AG09309 (cell line): Measurements from ENCODE around the gene SDK2.

Experiments used
- DNase-seq: peaks from one replicate; pipeline ENCODE4 v3.0.0-alpha.2; 2010; ENCODE audit warnings: low read depth
- H3K4me3 ChIP-seq: 2 replicates; pipeline ENCODE4 v1.5.1; 2011; ENCODE audit warnings: mild to moderate bottlenecking, low read depth, low read length, moderate library complexity; ENCODE audit not compliant: control insufficient read depth
- CTCF ChIP-seq: IDR thresholded peaks from 2 replicates; pipeline ENCODE4 v1.5.1; 2011; ENCODE audit warnings: mild to moderate bottlenecking, low read depth, low read length, inconsistent platforms; ENCODE audit not compliant: insufficient read depth, control insufficient read depth; ENCODE audit errors: missing control alignments

Gene SDK2

DNA sequence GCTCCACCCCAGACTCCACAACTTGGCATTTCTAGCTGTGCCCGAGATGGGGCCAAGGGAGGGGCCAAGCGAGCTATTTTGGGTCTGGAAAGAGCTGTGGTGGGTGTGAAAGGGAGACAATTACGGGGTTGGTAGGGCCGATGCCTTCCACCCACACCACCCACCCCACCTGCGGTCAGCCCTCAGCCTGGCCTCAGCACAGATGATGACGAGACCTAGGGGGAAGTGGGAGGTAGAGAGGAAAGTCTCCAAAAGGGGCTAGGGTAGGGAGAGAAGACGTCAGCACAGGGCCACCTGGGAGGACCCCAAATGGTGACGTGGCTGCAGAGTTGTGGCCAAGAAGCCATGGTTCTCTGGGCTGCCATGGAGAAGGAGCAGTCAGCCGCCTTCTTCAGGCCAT, 83.1 kb downstream of the SDK2 start:
- no peak for DNase-seq
- H3K4me3 ChIP-seq: no peak overlapping the region
- no peak for TF ChIP-seq CTCF

GRCh38 chr17:73560661-73561060, 83.6 kb downstream of the SDK2 start:
- H3K4me3 ChIP-seq: no peak overlapping the region
- no peak for TF ChIP-seq CTCF
- DNase-seq: no peak

DNA sequence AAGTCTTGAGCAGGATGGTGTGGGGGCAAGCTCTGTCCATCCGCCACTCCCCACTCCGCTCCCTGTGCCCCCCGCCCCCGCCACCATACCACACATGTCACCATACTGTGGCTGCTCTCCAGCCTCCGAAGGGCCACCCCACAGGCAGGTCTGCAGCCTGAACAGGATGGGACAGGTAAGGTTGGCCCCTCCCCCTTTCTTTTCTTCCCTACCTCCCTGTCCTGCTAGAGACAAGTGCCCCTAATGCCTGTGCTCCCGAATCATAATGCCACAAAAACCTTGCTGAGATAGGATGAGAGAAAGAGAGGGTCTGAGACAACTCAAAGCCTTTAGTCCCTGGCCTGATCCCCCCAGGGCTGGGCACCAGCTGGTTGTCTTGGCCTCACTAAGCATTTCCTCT, 84.7 kb downstream of the SDK2 start:
- no peak overlapping the region for H3K4me3 ChIP-seq
- no peak for DNase-seq
- TF ChIP-seq CTCF: no peak

DNA sequence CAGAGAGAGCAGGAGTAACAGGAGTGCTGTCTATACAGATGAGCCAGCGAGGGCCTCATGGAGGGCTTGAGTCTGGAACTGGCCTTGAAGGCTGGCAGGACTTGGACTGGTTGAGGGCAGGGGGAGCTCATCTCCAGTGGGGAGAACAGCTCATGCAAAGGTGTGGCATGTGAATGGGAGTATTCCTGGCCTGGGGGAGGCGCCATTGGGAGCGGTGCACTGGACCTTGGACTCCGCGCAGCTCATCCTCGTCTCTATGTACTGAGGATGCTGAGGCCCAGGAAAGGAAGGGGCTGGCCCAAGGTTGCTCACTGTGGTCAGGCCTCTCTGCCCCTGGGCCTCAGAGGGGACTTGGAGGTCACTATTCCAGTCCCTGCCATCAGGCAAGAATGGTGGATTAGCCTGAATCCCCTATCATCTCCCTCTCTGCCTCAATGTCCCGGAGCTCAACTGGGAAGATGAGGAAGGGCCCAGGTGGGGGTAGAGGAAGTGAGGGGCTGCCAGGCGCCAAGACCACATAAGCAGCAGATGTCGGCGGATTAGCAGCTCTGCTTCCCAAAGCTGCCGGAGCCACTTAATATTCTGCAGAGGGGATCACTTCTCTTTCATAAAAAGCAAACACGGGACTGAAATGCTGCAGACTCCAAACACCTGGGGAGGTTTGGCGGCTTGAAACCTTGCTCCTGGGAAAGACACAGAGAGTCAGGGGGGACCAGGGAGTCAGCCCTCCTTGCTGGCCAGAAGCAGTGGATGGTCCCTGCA, 88.9 kb downstream of the SDK2 start:
- H3K4me3 ChIP-seq: no peak overlapping the region
- TF ChIP-seq CTCF: no peak
- DNase-seq: no peak

DNA sequence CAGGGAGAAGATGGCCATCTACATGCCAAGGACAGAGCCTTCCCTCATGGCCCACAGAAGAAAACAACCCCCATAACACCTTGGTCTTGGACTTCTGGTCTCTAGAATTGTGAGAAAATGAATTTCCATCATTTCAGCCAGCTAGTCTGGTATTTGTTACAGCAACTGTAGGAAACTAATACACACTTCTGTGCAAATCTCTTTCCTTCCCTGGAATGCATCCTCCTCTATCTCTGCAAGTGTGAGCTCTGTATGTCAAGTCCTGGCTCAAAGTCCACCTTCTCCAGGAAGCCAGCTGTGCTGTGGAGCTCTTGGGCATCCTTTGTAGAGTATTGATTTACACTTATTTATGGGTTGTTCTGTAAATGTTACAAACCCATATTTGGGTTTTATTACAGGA, 89.7 kb downstream of the SDK2 start:
- DNase-seq: no peak
- no peak overlapping the region for H3K4me3 ChIP-seq
- TF ChIP-seq CTCF: no peak

DNA sequence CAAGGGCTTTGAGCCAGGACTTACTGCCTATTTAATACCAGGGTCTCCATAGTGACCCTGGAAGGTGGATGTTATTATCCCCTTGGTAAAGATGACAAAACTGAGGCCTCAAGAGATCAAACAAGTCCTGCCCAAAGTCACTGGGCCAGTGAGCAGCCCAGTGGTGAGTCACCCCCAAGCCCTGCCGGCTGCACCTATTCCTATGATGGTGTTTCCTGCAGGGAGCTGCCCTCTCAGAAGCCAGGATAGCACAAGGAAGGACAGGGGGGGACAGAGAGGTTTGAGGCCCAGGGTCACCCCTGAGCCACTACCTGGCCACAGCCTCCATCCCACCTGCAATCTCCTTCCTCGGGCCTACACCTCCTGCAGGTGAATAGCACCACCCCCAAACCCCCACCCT, 90.9 kb downstream of the SDK2 start:
- no peak for DNase-seq
- no peak overlapping the region for H3K4me3 ChIP-seq
- TF ChIP-seq CTCF: no peak
